ENCODE measurements around the gene GLYATL2. TPM values are rescaled to one million over a fixed set of nuclear protein-coding genes. Genes with fewer than 3 reads are reported as not detected.

GLYATL2 gene
- total RNA-seq, 1 experiment from 2014 or later: not detected

DNA sequence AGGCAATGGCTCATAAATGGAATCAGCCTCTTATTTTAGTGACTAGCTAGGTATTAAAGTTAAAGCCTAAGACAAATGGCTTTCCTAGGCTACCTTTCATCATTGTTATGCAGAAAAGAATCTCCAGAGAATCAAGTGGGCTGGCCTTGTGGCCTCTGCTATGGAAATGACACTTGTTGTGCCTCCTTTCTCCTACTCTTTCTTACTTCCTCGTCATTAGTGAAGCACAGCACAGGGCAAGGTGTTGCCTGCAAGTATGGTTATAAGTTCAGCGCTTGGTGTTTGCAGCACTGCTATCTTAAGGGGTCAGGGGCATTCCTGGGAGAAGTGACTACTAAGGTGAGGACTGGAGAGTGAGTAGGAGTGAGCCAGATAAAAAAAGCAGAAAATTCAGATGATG lies 49.4 kb upstream of the GLYATL2 start:
- Histone ChIP-seq H3K4me3 (replicated peaks in 1 of 2; ENCODE audit: low read depth in 1 of 2, low read length in 2 of 2) (no peak overlapping the region), H3K4me2 (ENCODE audit: low read length) (no peak overlapping the region), H4K20me1 (ENCODE audit: insufficient read depth) (no peaks in the 10 kb centered on the region), H3K27ac (ENCODE audit: low read depth, low read length) (no peak overlapping the region), H3K9me3 (ENCODE audit: control insufficient read depth in 1 of 2, insufficient read depth in 1 of 2, low read depth in 1 of 2, low read length in 2 of 2) (no peaks in the 10 kb centered on the region), H2AFZ (ENCODE audit: low read depth, low read length, poor library complexity, severe bottlenecking) (no peak overlapping the region), H3K9ac (ENCODE audit: low read length) (no peak overlapping the region), H3K79me2 (ENCODE audit: insufficient read depth, low read length) (no peaks in the 10 kb centered on the region), H3K27me3 (ENCODE audit: insufficient read depth, low read length) (no peaks in the 10 kb centered on the region), H3K4me1 (ENCODE audit: control insufficient read depth in 1 of 2, insufficient read depth in 2 of 2, low read length in 2 of 2) (no peaks in the 10 kb centered on the region), H3K9me2 (ENCODE audit: insufficient read depth) (no peaks in the 10 kb centered on the region), H3K36me3 (ENCODE audit: control insufficient read depth in 1 of 2, insufficient read depth in 2 of 2, low read length in 2 of 2) (no peaks in the 10 kb centered on the region)
- TF ChIP-seq SP1 (IDR thresholded peaks at IDR 0.05; ENCODE audit: low read depth): no peak
- TF ChIP-seq ZFX (IDR thresholded peaks at IDR 0.05): no peak
- TF ChIP-seq POLR2A (IDR thresholded peaks at IDR 0.05; ENCODE audit: borderline replicate concordance, extremely low read depth, insufficient read depth, insufficient read length): no peak
- TF ChIP-seq JUND (IDR thresholded peaks at IDR 0.05): no peak
- TF ChIP-seq, protein P1, sequence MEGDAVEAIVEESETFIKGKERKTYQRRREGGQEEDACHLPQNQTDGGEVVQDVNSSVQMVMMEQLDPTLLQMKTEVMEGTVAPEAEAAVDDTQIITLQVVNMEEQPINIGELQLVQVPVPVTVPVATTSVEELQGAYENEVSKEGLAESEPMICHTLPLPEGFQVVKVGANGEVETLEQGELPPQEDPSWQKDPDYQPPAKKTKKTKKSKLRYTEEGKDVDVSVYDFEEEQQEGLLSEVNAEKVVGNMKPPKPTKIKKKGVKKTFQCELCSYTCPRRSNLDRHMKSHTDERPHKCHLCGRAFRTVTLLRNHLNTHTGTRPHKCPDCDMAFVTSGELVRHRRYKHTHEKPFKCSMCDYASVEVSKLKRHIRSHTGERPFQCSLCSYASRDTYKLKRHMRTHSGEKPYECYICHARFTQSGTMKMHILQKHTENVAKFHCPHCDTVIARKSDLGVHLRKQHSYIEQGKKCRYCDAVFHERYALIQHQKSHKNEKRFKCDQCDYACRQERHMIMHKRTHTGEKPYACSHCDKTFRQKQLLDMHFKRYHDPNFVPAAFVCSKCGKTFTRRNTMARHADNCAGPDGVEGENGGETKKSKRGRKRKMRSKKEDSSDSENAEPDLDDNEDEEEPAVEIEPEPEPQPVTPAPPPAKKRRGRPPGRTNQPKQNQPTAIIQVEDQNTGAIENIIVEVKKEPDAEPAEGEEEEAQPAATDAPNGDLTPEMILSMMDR (IDR thresholded peaks at IDR 0.05 in 2 of 3, conservative IDR thresholded peaks at IDR 0.05 in 1 of 3; ENCODE audit: borderline replicate concordance in 1 of 3, insufficient read depth in 1 of 3, low read depth in 2 of 3, low read length in 2 of 3): no peak
- TF ChIP-seq, protein P2, sequence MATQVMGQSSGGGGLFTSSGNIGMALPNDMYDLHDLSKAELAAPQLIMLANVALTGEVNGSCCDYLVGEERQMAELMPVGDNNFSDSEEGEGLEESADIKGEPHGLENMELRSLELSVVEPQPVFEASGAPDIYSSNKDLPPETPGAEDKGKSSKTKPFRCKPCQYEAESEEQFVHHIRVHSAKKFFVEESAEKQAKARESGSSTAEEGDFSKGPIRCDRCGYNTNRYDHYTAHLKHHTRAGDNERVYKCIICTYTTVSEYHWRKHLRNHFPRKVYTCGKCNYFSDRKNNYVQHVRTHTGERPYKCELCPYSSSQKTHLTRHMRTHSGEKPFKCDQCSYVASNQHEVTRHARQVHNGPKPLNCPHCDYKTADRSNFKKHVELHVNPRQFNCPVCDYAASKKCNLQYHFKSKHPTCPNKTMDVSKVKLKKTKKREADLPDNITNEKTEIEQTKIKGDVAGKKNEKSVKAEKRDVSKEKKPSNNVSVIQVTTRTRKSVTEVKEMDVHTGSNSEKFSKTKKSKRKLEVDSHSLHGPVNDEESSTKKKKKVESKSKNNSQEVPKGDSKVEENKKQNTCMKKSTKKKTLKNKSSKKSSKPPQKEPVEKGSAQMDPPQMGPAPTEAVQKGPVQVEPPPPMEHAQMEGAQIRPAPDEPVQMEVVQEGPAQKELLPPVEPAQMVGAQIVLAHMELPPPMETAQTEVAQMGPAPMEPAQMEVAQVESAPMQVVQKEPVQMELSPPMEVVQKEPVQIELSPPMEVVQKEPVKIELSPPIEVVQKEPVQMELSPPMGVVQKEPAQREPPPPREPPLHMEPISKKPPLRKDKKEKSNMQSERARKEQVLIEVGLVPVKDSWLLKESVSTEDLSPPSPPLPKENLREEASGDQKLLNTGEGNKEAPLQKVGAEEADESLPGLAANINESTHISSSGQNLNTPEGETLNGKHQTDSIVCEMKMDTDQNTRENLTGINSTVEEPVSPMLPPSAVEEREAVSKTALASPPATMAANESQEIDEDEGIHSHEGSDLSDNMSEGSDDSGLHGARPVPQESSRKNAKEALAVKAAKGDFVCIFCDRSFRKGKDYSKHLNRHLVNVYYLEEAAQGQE (IDR thresholded peaks at IDR 0.05; ENCODE audit: low read depth): no peak
- TF ChIP-seq TCF7L2 (IDR thresholded peaks at IDR 0.05; ENCODE audit: borderline replicate concordance, extremely low read depth, insufficient read depth, insufficient read length): no peak
- TF ChIP-seq SIN3A (IDR thresholded peaks at IDR 0.05; ENCODE audit: low read depth): no peak
- ATAC-seq: no peak
- no peak for DNase-seq (ENCODE audit: low read depth, low spot score)
- RAD21 ChIA-PET (ENCODE audit: low non-redundant PET in 1 of 2, low total read pairs in 2 of 2, uncharacterized antibody in 2 of 2, unreplicated experiment in 2 of 2): no interaction called here
- CTCF ChIA-PET: no interaction called here
- POLR2A ChIA-PET: no interaction called here
- intact Hi-C loops (cut with micrococcal nuclease): no loop called here
- BruUV-seq (replicated peaks): no TSS peak
